ENCODE data around the gene FBXO34. TPM values are rescaled to one million over a fixed set of nuclear protein-coding genes. Genes with fewer than 3 reads are reported as not detected.

Gene FBXO34
- total RNA-seq, 1 donor from 2014 or later: 37.9 TPM

DNA sequence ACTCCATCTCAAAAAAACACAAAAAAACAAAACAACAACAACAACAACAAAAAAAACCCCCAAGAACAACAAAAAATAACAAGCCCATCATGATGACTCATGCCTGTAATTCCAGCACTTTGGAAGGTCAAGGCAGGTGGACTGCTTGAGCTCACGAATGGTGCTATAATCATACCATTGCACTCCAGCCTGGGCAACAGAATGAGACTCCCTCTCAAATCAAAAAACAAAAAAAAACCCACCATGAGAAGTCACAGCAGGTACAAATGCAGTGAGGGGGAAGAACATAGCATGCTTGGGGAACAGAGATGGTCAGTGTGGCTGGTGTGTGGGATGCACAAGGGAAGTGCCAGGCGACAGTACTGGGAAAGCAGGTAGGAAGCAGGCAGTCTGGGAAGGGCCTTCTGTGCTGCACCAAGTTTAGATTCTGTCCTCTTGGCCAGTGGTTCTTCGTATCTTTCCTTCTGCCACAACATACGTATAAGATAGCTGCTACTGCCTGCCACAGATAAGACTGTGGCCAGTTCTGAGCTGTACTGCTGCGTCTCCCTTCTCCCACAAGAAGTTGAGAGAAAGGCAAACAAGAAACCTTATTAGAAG, 112.4 kb downstream of the FBXO34 start:
- DNase-seq: no peak

DNA sequence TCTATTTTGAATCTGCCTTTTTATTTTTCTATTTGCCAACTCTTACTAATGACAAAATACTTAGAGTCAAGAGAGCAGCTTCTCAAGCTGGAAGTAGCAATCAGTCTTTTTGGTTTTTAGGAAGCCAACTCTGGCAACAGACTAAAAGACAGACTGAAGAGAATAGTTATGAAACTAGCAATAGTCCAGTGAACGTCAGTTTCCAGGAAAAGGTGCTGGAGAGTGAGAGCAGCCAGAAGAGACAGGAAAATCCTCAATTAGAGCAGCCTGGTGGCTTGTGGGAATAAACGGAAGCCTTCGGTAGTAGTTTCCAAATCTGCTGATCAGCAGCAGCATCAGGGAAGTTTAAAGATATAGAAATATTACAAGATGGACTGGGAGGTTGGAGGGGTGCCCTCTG, 113.3 kb downstream of the FBXO34 start:
- no peak for DNase-seq

DNA sequence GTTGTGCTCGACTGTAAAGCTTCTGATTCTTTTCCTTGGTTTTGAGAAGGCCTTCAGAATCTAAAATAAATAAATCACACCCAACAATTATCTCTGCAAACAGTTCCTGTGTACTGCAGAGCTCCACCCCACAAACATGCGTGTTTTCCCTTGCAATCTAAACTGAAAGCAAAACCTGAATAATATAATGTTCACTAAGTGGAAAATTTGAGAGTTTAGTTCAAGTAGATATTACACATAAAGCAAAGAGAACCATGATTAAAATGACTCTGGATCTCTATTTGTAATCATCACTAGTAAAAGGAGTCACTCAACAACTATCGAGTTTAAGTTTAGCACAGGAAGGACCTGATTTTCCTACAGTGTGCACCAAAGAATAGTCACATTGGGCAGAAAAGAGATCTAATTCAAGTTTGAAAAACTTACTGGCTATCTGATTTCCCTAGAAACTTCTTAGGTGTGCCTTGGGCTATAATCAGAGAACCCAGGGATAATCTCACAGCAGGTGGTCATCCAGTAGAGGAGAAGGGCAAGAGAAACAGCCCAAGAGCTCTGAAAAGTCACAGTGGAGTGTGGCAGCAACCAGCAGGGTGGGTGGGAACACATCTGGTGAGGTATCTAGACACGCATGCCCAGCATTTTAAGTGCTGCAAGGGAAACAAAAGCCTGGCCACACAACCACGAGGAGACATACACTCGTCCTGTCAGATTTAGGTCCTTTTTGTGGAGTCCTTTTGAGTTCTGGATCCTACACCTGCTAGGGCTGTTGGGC, 115.0 kb downstream of the FBXO34 start:
- no peak for DNase-seq

DNA sequence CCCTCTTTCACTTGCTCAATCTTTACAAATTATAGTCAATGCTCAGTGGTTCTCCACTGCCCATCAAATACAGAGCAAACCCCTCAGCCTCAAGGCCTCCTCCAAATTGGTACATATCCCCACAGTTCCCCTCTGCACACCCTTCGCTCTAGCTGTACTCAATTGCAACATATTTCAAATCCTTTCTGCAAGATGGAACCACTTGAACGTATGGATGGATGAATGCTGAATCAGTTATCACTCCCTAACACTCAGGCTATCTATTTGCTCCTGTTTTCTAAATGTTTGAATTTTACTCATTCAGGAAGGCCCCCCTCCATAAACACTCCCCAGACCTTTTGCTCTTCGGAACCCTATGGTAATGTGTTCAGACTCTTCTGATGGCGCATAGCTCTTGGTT, 115.9 kb downstream of the FBXO34 start:
- no peak for DNase-seq

DNA sequence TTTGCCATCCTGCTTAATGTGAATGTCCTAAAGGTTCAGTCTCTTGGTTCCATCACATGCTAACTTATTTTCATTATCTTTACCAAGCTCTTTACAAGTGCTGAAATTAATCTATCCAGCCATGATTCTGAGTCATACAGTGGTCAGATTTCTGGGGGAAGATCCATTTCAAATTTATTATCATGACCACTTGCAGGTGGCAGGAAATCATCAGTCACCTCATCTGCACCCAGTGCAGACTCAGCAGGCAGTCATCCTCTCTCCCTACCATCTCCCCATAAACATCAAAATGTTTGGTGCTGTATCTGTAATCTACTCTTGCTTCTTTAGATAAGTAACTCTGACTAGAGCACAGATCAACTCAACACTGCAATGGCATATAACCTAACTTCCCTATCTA, 116.9 kb downstream of the FBXO34 start:
- no peak for DNase-seq

DNA sequence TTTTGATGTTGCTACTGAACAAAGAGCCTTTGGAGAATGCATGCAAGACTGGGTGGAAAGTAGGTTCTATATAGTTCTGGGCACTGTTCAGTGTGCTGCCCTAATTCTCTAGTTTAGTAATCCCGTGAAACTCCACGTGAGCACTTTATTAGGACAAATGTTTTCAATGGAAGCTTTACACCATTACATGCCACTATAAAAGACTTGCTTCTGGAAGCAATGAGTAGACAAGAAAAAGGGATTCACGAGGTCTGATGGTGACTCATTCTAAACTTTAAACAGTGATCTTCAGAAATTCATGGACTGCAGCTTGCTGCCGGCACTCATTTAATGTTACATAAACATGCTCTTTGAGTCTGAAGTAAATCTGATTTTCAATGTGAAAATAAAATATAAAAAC, 118.1 kb downstream of the FBXO34 start:
- no peak for DNase-seq

DNA sequence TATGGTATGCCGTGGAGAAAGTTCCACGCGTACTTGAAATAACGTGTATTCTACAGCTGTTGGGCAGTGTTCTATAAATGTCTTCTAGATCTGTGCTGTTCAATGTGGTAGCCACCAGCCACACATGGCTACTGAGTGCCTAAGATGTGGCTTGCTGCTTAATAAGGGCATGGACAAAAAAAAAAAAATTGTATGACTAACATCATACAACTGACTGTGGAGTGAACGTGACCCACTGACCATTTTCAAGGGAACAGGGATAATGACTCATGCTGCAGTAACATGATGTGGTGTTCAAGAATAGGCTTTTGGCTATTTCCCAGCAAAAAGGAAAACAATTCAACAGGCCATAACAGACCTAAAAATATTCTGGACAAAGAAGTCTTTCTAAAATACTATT, 127.5 kb downstream of the FBXO34 start:
- DNase-seq: no peak

DNA sequence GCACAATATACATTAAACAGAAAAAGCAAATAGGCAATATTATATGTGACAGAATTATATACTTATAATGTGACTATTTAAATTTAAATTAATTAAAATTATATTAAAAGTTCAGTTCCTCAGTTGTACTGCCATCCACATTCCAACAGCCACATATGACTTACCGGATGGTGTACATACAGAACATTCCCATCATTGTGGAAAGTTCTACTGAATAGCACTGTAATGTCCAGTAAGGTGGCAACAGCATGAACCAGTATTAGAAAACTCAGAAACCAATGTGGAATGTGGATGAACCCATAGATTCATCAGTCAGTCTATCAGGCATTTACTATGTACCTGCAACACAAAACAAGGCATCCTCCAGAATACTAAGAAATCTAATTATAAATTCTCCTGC, 128.0 kb downstream of the FBXO34 start:
- DNase-seq: no peak

DNA sequence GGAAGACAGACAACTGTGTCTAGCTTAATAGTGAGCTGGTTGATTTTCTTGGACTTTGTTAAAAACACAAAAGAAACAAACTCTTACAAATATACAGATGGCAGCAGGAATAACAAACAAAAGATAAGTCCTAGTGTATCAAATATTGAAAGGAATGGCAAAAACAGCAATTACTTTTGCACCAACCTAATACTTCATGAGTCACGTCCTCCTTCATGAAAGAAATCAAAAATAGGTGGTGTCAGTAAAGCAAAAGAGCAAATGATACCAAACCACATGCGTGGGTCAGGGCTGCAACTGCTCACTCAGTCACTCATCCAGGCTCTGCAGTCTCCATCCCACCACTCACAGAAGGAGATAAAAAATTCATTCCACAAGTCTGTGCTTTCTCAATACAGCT, 128.6 kb downstream of the FBXO34 start:
- no peak for DNase-seq

DNA sequence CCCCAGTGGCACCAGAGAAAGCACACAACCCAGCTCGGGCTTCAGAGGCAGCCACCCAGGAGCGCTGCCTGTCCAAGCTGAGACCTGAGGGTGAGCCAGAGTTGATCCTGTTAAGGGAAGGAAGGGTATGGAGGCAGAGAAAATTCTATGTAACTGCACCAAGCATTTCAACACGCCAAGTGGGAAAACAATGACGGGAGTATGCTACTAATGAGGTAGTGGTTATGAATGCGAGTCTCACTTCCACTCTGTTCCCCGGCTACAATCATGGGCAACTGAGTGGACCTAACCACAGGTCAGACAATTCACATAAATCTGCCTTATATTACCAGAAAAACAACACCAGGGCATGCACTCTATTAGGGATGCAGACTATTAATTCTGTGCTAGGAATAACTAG, 130.5 kb downstream of the FBXO34 start:
- no peak for DNase-seq

Small RNA genes within 50 kb of the gene (small RNA-seq; reads per million reads assigned to genes)
- gene AL356801.1: not detected

Other genes starting within 250 kb of the FBXO34 start
- 9.0 TPM for gene WDHD1, start 244.3 kb upstream of the FBXO34 start, total RNA-seq
- 39.6 TPM for gene SOCS4, start 244.2 kb upstream of the FBXO34 start, total RNA-seq
- 21.8 TPM for gene MAPK1IP1L, start 219.8 kb upstream of the FBXO34 start, total RNA-seq
- 15.4 TPM for gene LGALS3, start 142.2 kb upstream of the FBXO34 start, total RNA-seq
- gene DLGAP5, start 79.8 kb upstream of the FBXO34 start, total RNA-seq: 4.5 TPM
- 22.6 TPM for gene ATG14, start 140.4 kb downstream of the FBXO34 start, total RNA-seq
- not detected for gene TBPL2, start 169.2 kb downstream of the FBXO34 start, total RNA-seq